ENCODE results near the gene TAF13. TPM values are rescaled to one million over a fixed set of nuclear protein-coding genes. Genes with fewer than 3 reads are reported as not detected.
A peak's percentile ranks its signal among the peaks of the same experiment; 100 is the strongest.

The TAF13 gene
- total RNA-seq, 2 experiments from 2014 or later, result 25.9 to 26.5 TPM

DNA sequence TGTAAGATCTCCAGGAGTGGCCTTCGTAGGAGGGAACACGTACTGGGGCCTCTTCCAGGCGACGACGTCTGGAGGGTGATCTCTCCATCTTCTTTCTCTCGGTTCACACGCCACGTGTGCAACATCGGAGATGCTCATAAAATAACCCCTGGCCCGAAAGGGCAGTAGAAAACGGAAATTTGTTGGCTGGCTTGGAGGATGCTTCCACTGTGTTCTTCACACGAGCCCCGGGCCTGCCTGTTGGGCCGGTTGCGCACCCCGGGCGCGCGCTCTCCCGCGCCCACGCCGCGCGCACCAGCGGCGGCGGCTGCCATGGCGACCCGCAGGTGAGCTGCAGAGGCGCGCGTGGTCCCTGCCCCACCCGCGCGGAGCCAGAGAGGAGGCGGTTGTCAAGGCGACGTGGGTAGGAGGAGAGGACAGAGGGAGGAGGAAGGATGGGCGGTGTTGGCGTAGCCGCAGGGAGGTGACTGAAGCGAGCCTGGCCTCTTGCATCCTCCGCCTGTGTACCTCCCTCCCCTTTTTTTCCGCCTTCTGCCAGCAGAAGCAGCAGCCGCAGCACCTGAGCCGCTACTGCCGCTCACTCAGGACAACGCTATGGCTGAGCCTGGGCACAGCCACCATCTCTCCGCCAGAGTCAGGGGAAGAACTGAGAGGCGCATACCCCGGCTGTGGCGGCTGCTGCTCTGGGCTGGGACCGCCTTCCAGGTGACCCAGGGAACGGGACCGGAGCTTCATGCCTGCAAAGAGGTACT lies 38.0 kb upstream of the TAF13 start, which contains the start of gene ELAPOR1:
Gene ELAPOR1 (plus strand): TSS at position 526 of the 752 bp plus-strand sequence. CDS start 69 bp downstream, at position 595.
- Histone ChIP-seq H3K27ac (ENCODE audit: low read depth in 1 of 2, low read length in 2 of 2) (peak within 1 kb of the TSS in 1 of 2 donors; percentile 53), H3K4me3 (ENCODE audit: low read length) (peak within 1 kb of the TSS; percentile 63), H3K4me1 (ENCODE audit: insufficient read depth, low read length) (peaks cover 26% of the 10 kb centered on the region), H3K9me3 (ENCODE audit: control insufficient read depth in 1 of 2, insufficient read depth in 1 of 2, low read length in 2 of 2) (no peaks in the 10 kb centered on the region), H3K27me3 (ENCODE audit: control insufficient read depth in 1 of 2, insufficient read depth in 2 of 2, low read length in 2 of 2) (no peaks in the 10 kb centered on the region), H3K36me3 (ENCODE audit: insufficient read depth, low read length) (no peaks in the 10 kb centered on the region)
- ChIA-PET POLR2A (interaction anchor here (0.5 to 6.9 kb wide), 7 partner anchors 9 to 288 kb away, joined by 3 to 126 read pairs (median 9); partner anchors contain the start of genes SARS1, TMEM167B and WDR47), CTCF (interaction anchor here (1.2 to 8.0 kb wide), 6 partner anchors 13 to 446 kb away, joined by 3 to 104 read pairs (median 8); partner anchors contain the start of genes TMEM167B and WDR47)
- H3K36me3 Mint-ChIP-seq (ENCODE audit: low read depth), result peaks cover 12% of the 10 kb centered on the region
- peak within 1 kb of the TSS; percentile 94 for H3K4me3 Mint-ChIP-seq
- ATAC-seq (ENCODE audit: poor library complexity), result peak; percentile 90
- TF ChIP-seq, protein P1, sequence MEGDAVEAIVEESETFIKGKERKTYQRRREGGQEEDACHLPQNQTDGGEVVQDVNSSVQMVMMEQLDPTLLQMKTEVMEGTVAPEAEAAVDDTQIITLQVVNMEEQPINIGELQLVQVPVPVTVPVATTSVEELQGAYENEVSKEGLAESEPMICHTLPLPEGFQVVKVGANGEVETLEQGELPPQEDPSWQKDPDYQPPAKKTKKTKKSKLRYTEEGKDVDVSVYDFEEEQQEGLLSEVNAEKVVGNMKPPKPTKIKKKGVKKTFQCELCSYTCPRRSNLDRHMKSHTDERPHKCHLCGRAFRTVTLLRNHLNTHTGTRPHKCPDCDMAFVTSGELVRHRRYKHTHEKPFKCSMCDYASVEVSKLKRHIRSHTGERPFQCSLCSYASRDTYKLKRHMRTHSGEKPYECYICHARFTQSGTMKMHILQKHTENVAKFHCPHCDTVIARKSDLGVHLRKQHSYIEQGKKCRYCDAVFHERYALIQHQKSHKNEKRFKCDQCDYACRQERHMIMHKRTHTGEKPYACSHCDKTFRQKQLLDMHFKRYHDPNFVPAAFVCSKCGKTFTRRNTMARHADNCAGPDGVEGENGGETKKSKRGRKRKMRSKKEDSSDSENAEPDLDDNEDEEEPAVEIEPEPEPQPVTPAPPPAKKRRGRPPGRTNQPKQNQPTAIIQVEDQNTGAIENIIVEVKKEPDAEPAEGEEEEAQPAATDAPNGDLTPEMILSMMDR (IDR thresholded peaks at IDR 0.05), result no peak
- intact Hi-C loops (cut with DNase I, micrococcal nuclease), result loop anchor here (2.0 to 10.0 kb wide), 12 partner anchors 71 to 596 kb away; partner anchors contain the start of genes CLCC1 (in 2 of the 2), PRPF38B (in 2 of the 2), SARS1 (in 2 of the 2) and ATXN7L2 (in 1 of the 2)
- H3K9me3 Mint-ChIP-seq, result no peaks in the 10 kb centered on the region
- peaks cover 9% of the 10 kb centered on the region for H3K27me3 Mint-ChIP-seq
- peaks cover 31% of the 10 kb centered on the region for H3K4me1 Mint-ChIP-seq (ENCODE audit: low read depth)
- H3K27ac Mint-ChIP-seq, result peak within 1 kb of the TSS; percentile 98
- peak; percentile 74 to 99 (median 88) for DNase-seq

DNA sequence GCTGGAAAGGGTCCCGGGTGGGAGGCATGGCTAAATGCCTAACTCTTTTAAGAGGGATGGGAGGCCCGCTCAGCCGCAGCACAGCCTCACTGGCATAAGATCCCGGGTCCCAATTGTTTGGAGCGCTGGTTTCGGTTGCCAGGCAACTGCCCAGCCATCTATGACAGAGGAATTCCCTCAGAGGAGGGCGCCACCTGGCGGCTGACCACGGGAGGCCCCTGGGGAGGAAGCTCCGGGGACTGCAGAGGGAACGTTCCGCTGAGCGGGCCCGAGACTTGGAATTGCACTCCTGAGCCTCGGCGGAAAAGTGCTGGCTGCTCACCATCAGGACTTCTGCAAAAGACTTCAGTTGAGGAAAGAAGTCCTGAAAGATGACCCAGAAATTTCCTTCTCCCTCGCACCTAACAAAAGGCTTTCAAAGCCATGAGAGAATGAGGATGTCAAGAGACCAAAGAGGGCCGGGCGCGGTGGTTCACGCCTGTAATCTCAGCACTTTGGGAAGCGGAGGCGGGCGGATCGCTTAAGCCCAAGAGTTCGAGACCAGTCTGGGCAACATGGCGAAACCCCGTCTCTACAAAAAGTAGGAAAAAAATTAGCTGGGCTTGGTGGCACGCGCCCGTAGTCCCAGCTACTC lies 37.0 kb upstream of the TAF13 start:
- Mint-ChIP-seq H3K36me3 (ENCODE audit: low read depth) (peaks cover 12% of the 10 kb centered on the region), H3K9me3 (no peaks in the 10 kb centered on the region), H3K27me3 (peaks cover 9% of the 10 kb centered on the region), H3K27ac (peak overlapping the region; percentile 98), H3K4me3 (peak overlapping the region; percentile 94), H3K4me1 (ENCODE audit: low read depth) (peaks cover 31% of the 10 kb centered on the region)
- ChIA-PET CTCF (interaction anchor here (0.6 to 8.0 kb wide), 22 partner anchors 8 to 553 kb away, joined by 3 to 104 read pairs (median 4); partner anchors contain the start of genes CLCC1, EEIG2, TAF13 and TMEM167B), POLR2A (interaction anchor here (0.6 to 6.9 kb wide), 9 partner anchors 13 to 421 kb away, joined by 3 to 126 read pairs (median 8); partner anchors contain the start of genes PRPF38B, SARS1, TAF13 and TMEM167B)
- Histone ChIP-seq H3K27me3 (ENCODE audit: control insufficient read depth in 1 of 2, insufficient read depth in 2 of 2, low read length in 2 of 2) (no peaks in the 10 kb centered on the region), H3K27ac (ENCODE audit: low read depth in 1 of 2, low read length in 2 of 2) (peak overlapping the region in 1 of 2 donors; percentile 51), H3K9me3 (ENCODE audit: control insufficient read depth in 1 of 2, insufficient read depth in 1 of 2, low read length in 2 of 2) (no peaks in the 10 kb centered on the region), H3K4me3 (ENCODE audit: low read length) (peak overlapping the region; percentile 63), H3K36me3 (ENCODE audit: insufficient read depth, low read length) (no peaks in the 10 kb centered on the region), H3K4me1 (ENCODE audit: insufficient read depth, low read length) (peaks cover 26% of the 10 kb centered on the region)
- ATAC-seq (ENCODE audit: poor library complexity) (peak; percentile 52), DNase-seq (peak; percentile 84 to 94 (median 89))
- intact Hi-C loops (cut with DNase I, micrococcal nuclease), result loop anchor here (1.0 to 10.0 kb wide), 16 partner anchors 12 to 595 kb away; partner anchors contain the start of genes CLCC1 (in 2 of the 2), PRPF38B (in 2 of the 2), SARS1 (in 2 of the 2) and ATXN7L2 (in 1 of the 2)
- TF ChIP-seq, protein P1 (IDR thresholded peaks at IDR 0.05), result peak; percentile 93
